Measurements from ENCODE around the gene KCNH4. TPM values are rescaled to one million over a fixed set of nuclear protein-coding genes. Genes with fewer than 3 reads are reported as not detected.

KCNH4 gene
- total RNA-seq, 1 experiment from 2014 or later, result 0.28 TPM

DNA sequence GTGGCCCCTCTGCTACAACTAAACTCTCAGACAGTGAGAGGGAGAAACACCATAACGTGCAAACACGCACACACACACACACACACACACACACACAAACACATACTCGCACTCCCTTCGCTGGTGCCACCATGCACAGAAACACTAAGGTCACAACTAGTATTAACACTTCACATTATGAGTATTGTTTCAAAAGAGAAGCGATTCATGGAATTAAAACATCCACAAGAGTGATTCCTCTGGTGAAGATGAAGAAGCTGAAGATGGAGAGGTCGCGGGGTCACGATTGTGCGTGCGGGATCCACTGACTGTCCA, 20.5 kb upstream of the KCNH4 start:
- H3K4me3 ChIP-seq (ENCODE audit: low read depth, low read length, poor library complexity, severe bottlenecking), result no peak overlapping the region
- BruUV-seq (replicated peaks), result no TSS peak
- TF ChIP-seq, protein P1, sequence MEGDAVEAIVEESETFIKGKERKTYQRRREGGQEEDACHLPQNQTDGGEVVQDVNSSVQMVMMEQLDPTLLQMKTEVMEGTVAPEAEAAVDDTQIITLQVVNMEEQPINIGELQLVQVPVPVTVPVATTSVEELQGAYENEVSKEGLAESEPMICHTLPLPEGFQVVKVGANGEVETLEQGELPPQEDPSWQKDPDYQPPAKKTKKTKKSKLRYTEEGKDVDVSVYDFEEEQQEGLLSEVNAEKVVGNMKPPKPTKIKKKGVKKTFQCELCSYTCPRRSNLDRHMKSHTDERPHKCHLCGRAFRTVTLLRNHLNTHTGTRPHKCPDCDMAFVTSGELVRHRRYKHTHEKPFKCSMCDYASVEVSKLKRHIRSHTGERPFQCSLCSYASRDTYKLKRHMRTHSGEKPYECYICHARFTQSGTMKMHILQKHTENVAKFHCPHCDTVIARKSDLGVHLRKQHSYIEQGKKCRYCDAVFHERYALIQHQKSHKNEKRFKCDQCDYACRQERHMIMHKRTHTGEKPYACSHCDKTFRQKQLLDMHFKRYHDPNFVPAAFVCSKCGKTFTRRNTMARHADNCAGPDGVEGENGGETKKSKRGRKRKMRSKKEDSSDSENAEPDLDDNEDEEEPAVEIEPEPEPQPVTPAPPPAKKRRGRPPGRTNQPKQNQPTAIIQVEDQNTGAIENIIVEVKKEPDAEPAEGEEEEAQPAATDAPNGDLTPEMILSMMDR (conservative IDR thresholded peaks at IDR 0.05; ENCODE audit: low read depth, low read length), result no peak
- no peak for TF ChIP-seq EZH2 (IDR thresholded peaks at IDR 0.05; ENCODE audit: borderline replicate concordance, low read depth, low read length, poor library complexity, severe bottlenecking)
- ChIA-PET POLR2A (ENCODE audit: low non-redundant PET) (no interaction called here), CTCF (no interaction called here)
- no peaks in the 10 kb centered on the region for H3K27me3 ChIP-seq (replicated peaks; ENCODE audit: insufficient read depth, low read depth, low read length, poor library complexity)
- intact Hi-C loops (cut with micrococcal nuclease; ENCODE audit: unreplicated experiment), result no loop called here
- H3K4me1 ChIP-seq (ENCODE audit: insufficient read depth, low read length, poor library complexity, severe bottlenecking), result no peaks in the 10 kb centered on the region
- H3K27ac ChIP-seq (ENCODE audit: low read depth, low read length, poor library complexity, severe bottlenecking), result no peak overlapping the region
- no peaks in the 10 kb centered on the region for H3K9me3 ChIP-seq (ENCODE audit: low read depth, low read length, poor library complexity, severe bottlenecking)
- no peaks in the 10 kb centered on the region for H3K36me3 ChIP-seq (ENCODE audit: insufficient read depth, low read length, poor library complexity, severe bottlenecking)
- no peak for DNase-seq (ENCODE audit: low spot score)

DNA sequence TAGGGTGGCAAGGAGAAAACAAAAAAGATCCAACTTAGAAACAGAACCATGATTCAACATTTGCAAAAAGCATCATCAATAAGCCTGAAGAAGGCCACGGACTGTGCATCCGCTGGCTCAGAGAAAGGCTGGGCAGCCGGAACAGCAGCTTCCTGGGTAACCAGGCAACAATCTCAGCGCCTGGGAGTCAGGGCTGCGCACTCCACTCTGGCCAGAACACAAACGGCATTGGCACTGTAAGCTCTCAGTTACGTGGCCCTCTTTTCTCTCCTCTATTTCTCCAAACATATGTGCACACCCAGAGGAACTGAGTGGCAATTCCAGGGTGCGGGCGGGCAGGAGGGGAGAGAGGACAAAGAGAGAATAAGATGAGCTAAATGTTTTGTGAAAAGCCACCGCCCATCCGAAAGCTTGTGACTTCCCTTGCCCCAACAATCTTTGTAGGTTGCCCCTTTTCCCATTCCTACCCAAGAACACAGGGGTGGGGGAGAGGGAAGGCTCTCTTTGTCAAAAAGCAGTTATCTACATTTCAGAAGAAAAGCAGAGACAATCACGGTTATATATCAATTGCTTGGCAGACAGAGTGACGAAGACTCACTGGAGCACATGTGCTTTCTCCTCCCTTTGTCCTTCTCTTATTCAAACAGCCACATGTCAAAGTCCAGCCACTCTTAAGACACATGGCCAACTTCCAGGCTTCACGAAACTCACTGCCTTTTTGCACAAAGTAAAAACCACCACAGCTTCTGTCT, 19.9 kb upstream of the KCNH4 start:
- no peak overlapping the region for H3K4me3 ChIP-seq (ENCODE audit: low read depth, low read length, poor library complexity, severe bottlenecking)
- no peak overlapping the region for H3K27ac ChIP-seq (ENCODE audit: low read depth, low read length, poor library complexity, severe bottlenecking)
- H3K36me3 ChIP-seq (ENCODE audit: insufficient read depth, low read length, poor library complexity, severe bottlenecking), result no peaks in the 10 kb centered on the region
- no peak for DNase-seq (ENCODE audit: low spot score)
- no peak for TF ChIP-seq EZH2 (IDR thresholded peaks at IDR 0.05; ENCODE audit: borderline replicate concordance, low read depth, low read length, poor library complexity, severe bottlenecking)
- TF ChIP-seq, protein P1 (conservative IDR thresholded peaks at IDR 0.05; ENCODE audit: low read depth, low read length), result no peak
- no peaks in the 10 kb centered on the region for H3K4me1 ChIP-seq (ENCODE audit: insufficient read depth, low read length, poor library complexity, severe bottlenecking)
- no peaks in the 10 kb centered on the region for H3K9me3 ChIP-seq (ENCODE audit: low read depth, low read length, poor library complexity, severe bottlenecking)
- intact Hi-C loops (cut with micrococcal nuclease; ENCODE audit: unreplicated experiment), result no loop called here
- POLR2A ChIA-PET (ENCODE audit: low non-redundant PET), result no interaction called here
- CTCF ChIA-PET, result no interaction called here
- H3K27me3 ChIP-seq (replicated peaks; ENCODE audit: insufficient read depth, low read depth, low read length, poor library complexity), result no peaks in the 10 kb centered on the region
- BruUV-seq (replicated peaks), result no TSS peak

DNA sequence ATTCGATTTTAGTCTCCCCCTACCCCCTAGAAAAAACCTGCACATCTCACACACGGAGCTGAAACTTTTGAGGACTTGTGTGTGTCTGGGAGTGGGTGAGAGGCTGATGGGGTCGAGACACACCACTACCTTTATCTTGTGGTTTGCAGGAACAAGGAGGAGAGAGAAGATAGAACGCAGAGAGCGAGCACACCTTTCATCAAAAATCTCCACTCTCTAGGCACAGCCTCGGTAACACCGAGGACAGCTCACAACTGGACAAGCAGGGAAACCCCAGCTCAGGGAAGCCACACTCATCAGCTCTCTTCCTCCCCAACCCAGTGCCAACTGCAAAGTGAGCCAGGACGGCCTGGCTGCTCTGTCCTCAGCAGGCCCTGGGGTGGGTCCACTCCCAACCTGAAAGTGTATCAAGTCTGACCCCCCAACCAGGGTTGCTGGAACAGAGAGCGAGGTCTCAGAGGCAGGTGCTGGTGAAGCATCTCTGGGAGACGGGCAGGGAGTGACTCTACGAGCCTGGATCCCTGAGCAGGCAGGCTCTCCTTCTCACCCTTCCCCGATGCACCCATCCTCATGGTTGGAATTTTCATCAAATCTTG, 18.6 kb upstream of the KCNH4 start:
- no peaks in the 10 kb centered on the region for H3K36me3 ChIP-seq (ENCODE audit: insufficient read depth, low read length, poor library complexity, severe bottlenecking)
- intact Hi-C loops (cut with micrococcal nuclease; ENCODE audit: unreplicated experiment), result no loop called here
- no peak for DNase-seq (ENCODE audit: low spot score)
- ChIA-PET CTCF (no interaction called here), POLR2A (ENCODE audit: low non-redundant PET) (no interaction called here)
- no peaks in the 10 kb centered on the region for H3K9me3 ChIP-seq (ENCODE audit: low read depth, low read length, poor library complexity, severe bottlenecking)
- TF ChIP-seq EZH2 (IDR thresholded peaks at IDR 0.05; ENCODE audit: borderline replicate concordance, low read depth, low read length, poor library complexity, severe bottlenecking), result no peak
- TF ChIP-seq, protein P1 (conservative IDR thresholded peaks at IDR 0.05; ENCODE audit: low read depth, low read length), result no peak
- H3K27me3 ChIP-seq (replicated peaks; ENCODE audit: insufficient read depth, low read depth, low read length, poor library complexity), result no peaks in the 10 kb centered on the region
- no TSS peak for BruUV-seq (replicated peaks)
- H3K4me3 ChIP-seq (ENCODE audit: low read depth, low read length, poor library complexity, severe bottlenecking), result no peak overlapping the region
- H3K4me1 ChIP-seq (ENCODE audit: insufficient read depth, low read length, poor library complexity, severe bottlenecking), result no peaks in the 10 kb centered on the region
- H3K27ac ChIP-seq (ENCODE audit: low read depth, low read length, poor library complexity, severe bottlenecking), result no peak overlapping the region
